GM20000 (cell line): ENCODE results near the gene SOS1.
"Not testable (repeated sequence)": the region's sequence is repeated elsewhere in the genome, so short reads cannot be mapped to it uniquely, and the experiment has no call there.

ENCODE experiments used
- DNase-seq: peaks from one replicate; pipeline ENCODE4 v3.0.0; 2012; ENCODE audit warnings: low spot score
- TF ChIP-seq, protein P1 (sequence below): IDR thresholded peaks from 2 replicates; pipeline ENCODE4 v1.5.1; 2012; ENCODE audit warnings: mild to moderate bottlenecking, control low read depth; ENCODE audit errors: extremely low read depth, missing control alignments

The SOS1 gene

DNA sequence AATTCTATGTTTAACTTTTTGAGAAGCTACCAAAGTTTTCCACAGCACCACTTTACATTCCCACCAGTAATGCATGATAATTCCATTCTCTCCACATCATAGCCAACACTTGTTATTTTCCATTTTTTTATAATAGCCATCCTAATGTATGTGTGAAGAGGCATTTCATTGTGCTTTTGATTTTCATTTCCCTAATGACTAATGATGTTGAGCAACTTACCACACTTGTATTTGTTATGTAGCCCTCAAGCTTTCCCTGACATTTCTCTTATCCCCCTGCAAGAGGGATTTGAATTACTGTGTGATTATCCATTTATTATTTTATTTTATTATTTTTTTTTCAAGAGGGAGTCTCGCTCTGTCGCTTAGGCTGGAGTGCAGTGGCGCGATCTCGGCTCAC lies 23.6 kb upstream of the SOS1 start:
- no peak for DNase-seq
- TF ChIP-seq, protein P1, sequence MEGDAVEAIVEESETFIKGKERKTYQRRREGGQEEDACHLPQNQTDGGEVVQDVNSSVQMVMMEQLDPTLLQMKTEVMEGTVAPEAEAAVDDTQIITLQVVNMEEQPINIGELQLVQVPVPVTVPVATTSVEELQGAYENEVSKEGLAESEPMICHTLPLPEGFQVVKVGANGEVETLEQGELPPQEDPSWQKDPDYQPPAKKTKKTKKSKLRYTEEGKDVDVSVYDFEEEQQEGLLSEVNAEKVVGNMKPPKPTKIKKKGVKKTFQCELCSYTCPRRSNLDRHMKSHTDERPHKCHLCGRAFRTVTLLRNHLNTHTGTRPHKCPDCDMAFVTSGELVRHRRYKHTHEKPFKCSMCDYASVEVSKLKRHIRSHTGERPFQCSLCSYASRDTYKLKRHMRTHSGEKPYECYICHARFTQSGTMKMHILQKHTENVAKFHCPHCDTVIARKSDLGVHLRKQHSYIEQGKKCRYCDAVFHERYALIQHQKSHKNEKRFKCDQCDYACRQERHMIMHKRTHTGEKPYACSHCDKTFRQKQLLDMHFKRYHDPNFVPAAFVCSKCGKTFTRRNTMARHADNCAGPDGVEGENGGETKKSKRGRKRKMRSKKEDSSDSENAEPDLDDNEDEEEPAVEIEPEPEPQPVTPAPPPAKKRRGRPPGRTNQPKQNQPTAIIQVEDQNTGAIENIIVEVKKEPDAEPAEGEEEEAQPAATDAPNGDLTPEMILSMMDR: no peak

DNA sequence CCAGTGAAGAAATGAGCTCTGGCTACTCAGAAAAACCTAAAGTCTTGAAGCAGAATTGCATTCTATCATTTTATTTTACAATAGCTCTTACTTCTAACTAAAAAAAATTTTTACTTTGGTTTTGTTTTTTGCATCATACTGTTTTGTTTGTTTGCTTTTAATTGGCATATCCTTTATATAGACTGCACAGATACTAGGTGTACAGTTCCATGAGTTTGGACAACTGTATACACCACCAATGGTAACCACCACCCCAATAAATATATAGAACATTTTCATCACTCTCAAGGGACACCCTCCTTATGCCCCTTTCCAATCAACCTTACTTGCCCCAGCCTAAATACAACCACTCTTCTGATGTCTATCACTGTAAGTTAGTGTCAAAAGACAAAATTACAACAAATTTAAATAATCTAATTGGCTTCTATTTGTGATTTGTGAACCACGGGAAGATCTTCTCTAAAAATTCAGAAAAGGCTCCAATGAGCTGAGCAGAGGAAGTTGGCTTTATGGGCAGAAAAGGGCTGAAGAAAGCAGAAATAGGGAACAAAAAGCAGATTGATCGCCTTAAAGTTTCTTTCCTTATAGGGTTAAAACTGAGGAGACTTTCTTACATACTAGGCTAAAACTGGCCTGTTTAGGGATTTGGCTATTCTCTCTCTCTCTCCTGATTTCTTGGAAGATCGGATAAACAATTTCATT lies 22.2 kb upstream of the SOS1 start:
- TF ChIP-seq, protein P1: no peak
- no peak for DNase-seq

DNA sequence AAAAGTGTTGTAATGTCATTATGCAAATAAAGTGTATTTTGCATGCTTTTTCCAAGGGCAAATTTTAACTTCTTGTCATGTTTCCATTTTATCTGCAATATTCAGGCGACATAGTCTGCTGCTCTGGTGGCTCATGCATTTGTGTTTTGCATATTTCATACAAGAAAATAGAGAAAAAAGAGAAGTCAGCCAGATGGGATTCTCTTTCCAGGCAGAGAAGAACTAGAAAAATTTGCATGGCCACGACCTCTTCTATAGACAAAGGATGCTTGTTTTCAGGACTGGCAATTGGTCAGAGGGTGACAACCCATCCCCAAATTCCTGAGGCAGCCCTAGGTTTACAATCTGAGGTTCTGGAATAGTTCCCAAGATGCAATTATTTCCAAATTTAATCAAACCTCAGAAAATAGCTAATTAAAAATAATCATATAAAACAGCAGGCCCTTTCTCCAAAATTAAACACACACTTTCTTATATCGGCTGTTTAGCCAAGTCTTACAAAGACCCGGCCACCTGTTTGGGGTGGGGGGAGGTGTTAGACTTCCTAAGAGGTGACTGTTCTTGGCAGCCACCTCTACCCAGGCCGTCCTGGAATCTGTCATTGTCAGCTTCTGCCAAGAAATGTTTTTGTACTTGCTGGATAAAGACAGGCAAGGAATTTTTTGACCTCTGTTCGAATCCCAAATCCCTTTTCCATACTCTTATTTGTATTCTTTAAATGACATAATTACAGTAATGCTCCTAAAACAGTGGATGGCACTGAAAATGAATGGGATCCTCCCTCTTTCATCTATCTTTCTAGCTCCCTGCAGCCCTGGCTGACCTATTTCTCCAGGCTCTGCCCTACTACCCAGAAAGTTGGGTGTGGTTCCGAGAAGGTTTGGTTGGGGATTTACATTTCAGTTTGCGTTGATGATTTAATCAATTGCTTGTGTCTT lies 20.8 kb upstream of the SOS1 start:
- DNase-seq: no peak
- TF ChIP-seq, protein P1: no peak

DNA sequence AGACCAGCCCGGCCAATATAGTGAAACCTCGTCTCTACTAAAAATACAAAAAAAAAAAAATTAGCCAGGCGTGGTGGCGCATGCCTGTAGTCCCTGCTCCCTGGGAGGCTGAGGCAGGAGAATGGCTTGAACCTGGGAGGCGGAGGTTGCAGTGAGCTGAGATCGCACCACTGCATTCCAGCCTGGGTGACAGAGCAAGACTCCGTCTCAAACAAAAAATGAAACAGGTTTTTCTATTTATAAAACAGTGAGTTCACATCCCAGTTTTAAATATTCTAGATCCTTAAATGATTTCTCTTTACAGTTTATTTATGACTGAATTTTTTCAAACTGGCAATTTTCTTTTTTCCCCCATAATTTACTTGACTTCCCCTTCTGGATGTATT lies 20.1 kb upstream of the SOS1 start:
- not testable (repeated sequence) for DNase-seq

DNA sequence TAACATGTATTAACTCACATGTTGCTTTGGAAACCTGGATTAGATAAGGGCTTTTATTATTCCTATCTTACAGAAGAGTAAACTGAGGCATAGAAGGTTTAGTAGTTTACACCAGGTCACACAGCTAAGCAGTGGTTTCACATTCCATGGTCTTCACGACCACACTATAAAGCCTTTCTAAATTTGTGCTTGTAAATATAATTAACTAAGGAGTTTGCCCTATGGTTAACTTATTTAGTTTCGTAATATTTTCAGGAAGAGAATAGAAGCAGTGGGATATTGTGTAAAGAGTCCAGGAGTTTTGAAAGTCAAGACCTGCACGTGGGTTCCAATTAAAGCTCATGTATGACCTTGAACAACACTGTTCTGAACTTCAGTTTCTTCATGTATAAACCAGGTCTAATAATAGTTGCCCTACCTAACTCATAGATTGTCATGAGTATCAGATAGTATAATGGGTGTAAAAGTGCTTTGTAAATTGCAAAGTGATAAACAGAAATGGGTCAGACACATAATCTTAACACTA lies 19.5 kb upstream of the SOS1 start:
- TF ChIP-seq, protein P1: no peak
- DNase-seq: no peak

DNA sequence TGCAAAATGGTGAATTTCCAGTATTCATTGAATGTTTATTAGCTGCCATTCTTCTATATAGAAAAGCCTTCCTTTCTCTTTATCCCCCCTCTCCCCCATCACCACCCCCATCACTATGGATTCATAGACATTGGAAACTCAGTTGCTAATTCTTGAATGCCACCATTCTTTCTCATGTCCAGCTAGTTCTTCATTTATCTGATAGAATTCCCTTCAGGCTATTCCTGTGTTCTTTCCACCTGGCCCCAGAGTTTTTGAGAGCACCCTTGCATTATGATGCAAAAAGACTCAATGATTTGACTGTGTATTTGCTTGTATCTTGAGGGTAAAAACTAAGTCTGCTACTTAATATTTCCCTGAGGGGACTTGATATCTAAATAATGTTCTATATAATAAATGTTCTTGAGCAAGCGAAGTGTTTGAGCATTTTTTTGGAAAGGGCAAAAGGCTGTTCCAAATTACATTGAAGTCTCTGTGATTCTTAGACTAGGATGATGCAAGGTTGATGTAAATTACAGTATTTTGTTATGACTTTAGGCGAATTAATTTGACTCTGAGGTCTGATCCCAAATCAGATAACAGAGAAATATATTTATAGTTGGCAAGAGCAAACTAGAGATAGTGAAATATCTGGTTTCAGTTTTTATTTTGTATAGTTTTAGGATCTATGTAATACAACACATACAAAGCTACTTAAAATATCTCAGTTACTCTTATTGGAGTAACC lies 18.8 kb upstream of the SOS1 start:
- TF ChIP-seq, protein P1: no peak
- DNase-seq: no peak

DNA sequence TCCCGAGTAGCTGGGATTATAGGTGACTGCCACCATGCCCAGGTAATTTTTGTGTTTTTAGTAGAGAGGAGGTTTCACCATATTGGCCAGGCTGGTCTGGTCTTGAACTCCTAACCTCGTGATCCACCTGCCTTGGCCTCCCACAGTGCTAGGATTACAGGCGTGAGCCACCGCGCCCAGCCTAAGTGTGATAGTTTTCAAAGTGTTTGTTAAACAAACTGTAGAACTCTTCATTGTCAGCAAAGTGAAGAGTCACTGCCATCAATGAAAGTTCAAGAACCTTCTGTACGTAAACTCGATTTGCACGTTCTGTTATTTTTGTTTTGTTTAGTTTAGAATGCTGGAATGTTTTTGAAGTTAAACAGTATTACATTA lies 18.0 kb upstream of the SOS1 start:
- TF ChIP-seq, protein P1: no peak
- DNase-seq: no peak

DNA sequence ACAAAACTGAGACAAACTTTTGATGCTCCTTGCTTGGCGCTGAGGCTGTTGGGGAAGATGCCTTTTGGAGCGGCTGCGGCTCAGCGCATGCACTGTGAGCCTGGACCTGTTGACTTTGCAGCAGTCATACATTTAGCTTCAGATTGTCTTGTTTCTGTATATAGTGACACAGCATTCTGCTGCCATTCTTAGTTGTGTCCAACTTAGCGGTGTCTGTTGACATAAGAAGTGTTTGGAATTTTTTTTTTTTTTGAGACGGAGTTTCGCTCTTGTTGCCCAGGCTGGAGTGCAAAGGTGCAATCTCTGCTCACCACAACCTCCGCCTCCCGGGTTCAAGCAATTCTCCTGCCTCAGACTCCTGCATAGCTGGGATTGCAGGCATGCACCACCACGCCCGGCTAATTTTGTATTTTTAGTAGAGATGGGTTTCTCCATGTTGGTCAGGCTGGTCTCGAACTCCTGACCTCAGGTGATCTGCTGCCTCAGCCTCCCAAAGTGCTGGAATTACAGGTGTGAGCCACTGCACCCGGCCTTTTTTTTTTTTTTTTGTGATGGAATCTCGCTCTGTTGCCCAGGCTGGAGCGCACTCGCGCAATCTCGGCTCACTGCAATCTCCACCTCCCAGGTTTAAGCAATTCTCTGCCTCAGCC lies 17.5 kb upstream of the SOS1 start:
- not testable (repeated sequence) for DNase-seq
